Transverse colon (tissue), 4 donors: ENCODE results near the gene MYPN. TPM values are rescaled to one million over a fixed set of nuclear protein-coding genes. Genes with fewer than 3 reads are reported as not detected.

ENCODE experiments used
- DNase-seq: peaks from one replicate; pipeline ENCODE4 v3.0.0-alpha.2; 2019
- H3K27ac ChIP-seq, 4 donors: fragments of 200-600 bp; sonication (generic); 2 replicates each; pipeline ENCODE4 v1.5.1; 2016 to 2018; ENCODE audit warnings: inconsistent platforms in 4 of 4
- H3K27me3 ChIP-seq: fragments of 200-600 bp; sonication (generic); 2 replicates; pipeline ENCODE4 v1.5.1; 2017; ENCODE audit warnings: inconsistent platforms
- H3K36me3 ChIP-seq, 4 donors: fragments of 200-600 bp; sonication (generic); 2 replicates each; pipeline ENCODE4 v1.5.1; 2017 to 2019; ENCODE audit warnings: inconsistent platforms in 4 of 4
- H3K4me1 ChIP-seq, 4 donors: fragments of 200-600 bp; sonication (generic); 2 replicates each; pipeline ENCODE4 v1.5.1; 2017 to 2020; ENCODE audit warnings: inconsistent platforms in 4 of 4
- H3K4me3 ChIP-seq, 4 donors: fragments of 200-600 bp; sonication (generic); 1 replicate in 1 of 4; 2 replicates in 3 of 4; pipeline versions ENCODE4 v1.5.1 to v1.6.1; 2017 to 2019; ENCODE audit warnings: inconsistent platforms in 4 of 4
- H3K9me3 ChIP-seq, 2 donors: fragments of 200-600 bp; sonication (generic); 2 replicates each; pipeline ENCODE4 v1.5.1; 2017 to 2019; ENCODE audit warnings: inconsistent platforms in 2 of 2
- CTCF ChIP-seq, 5 experiments: fragments of 200-600 bp in 3 of 5; fragments of 450-650 bp in 2 of 5; sonication (generic) in 3 of 5; IDR thresholded peaks; 1 replicate in 2 of 5; 2 replicates in 3 of 5; pipeline ENCODE4 v1.5.1; 2016 to 2017; ENCODE audit warnings: antibody characterized with exemption in 5 of 5, inconsistent platforms in 3 of 5, mild to moderate bottlenecking in 2 of 5, moderate library complexity in 1 of 5
- EP300 ChIP-seq: sonication (generic); formaldehyde crosslinking; IDR thresholded peaks from one replicate; pipeline ENCODE4 v1.6.1; 2017; ENCODE audit warnings: antibody characterized with exemption, low read depth
- POLR2A ChIP-seq: fragments of 450-650 bp; IDR thresholded peaks from one replicate; pipeline ENCODE4 v1.6.1; 2016; ENCODE audit warnings: antibody characterized with exemption, mild to moderate bottlenecking, moderate library complexity
- POLR2AphosphoS5 ChIP-seq, 3 donors: sonication (generic); formaldehyde crosslinking; IDR thresholded peaks; one replicate each; pipeline ENCODE4 v1.6.1; 2016; ENCODE audit warnings: antibody characterized with exemption in 3 of 3
- WGBS, 2 donors: methylation state at CpG; one replicate each; pipeline ENCODE4 v1.1.5; 2018; ENCODE audit warnings: low coverage in 1 of 2; 5-methylcytosine and 5-hydroxymethylcytosine counted together
- in situ Hi-C, 4 donors: fragments of 200-750 bp; cut with MboI; loops; one replicate each; pipeline versions ENCODE4 v1.15.0 to v1.15.1; 2017; ENCODE audit warnings: low sequenced_read_pairs in 3 of 4, low pct_ligation_motif_present in 1 of 4, low pct_unique_long_range_greater_than_20kb in 1 of 4
- intact Hi-C: fragments of 100-400 bp; cut with DNase I; formaldehyde crosslinking; loops from one replicate; pipeline ENCODE4 v1.15.1; 2023; ENCODE audit warnings: low total_unique reads
- total RNA-seq, 4 donors: library from RNA; depleted of rRNA; stranded (reverse); fragments of >200 nt; gene quantifications; one replicate each; pipeline ENCODE4 v1.1.0, GENCODE V29; 2016

Gene MYPN
- total RNA-seq, 4 donors from 2014 or later: 0.27 to 1.5 (median 0.79) TPM; not detected in 1

GRCh38 chr10:68111584-68111983, 2.3 kb downstream of the MYPN start:
- Histone ChIP-seq H3K27ac (no peak overlapping the region), H3K4me3 (no peak overlapping the region), H3K36me3 (no peaks in the 10 kb centered on the region), H3K4me1 (no peaks in the 10 kb centered on the region), H3K9me3 (no peaks in the 10 kb centered on the region), H3K27me3 (no peaks in the 10 kb centered on the region)
- in situ Hi-C loops (no loop called here), intact Hi-C loops (no loop called here)
- 95% methylated on average over 2 of the region's 2 CpGs; no CpG with 5 or more reads in 1 of the 2 donors for WGBS, 2 donors
- TF ChIP-seq POLR2A (no peak), CTCF (IDR thresholded peaks at IDR 0.05) (no peak), EP300 (no peak), POLR2AphosphoS5 (IDR thresholded peaks at IDR 0.05) (no peak)
- DNase-seq: no peak

- H3K27ac ChIP-seq: no peak overlapping the region
- no peak for DNase-seq
- no peaks in the 10 kb centered on the region for H3K27me3 ChIP-seq
- TF ChIP-seq EP300 (no peak), POLR2AphosphoS5 (IDR thresholded peaks at IDR 0.05) (no peak), POLR2A (no peak), CTCF (IDR thresholded peaks at IDR 0.05) (no peak)
- in situ Hi-C loops: no loop called here
- H3K4me1 ChIP-seq: no peaks in the 10 kb centered on the region
- no peaks in the 10 kb centered on the region for H3K9me3 ChIP-seq
- H3K4me3 ChIP-seq: no peak overlapping the region
- 86 to 100% methylated on average over 1 of the region's 1 CpG for WGBS, 2 donors
- intact Hi-C loops: no loop called here
- no peaks in the 10 kb centered on the region for H3K36me3 ChIP-seq
Observed at GRCh38 chr10:68112837-68113236, 3.5 kb downstream of the MYPN start.

- WGBS, 2 donors: 67 to 69% methylated on average over 3 of the region's 3 CpGs
- intact Hi-C loops: no loop called here
- no peak for DNase-seq
- Histone ChIP-seq H3K9me3 (no peaks in the 10 kb centered on the region), H3K27ac (no peak overlapping the region), H3K36me3 (no peaks in the 10 kb centered on the region), H3K4me3 (no peak overlapping the region), H3K4me1 (no peaks in the 10 kb centered on the region), H3K27me3 (no peaks in the 10 kb centered on the region)
- in situ Hi-C loops: no loop called here
- TF ChIP-seq EP300 (no peak), POLR2A (no peak), POLR2AphosphoS5 (IDR thresholded peaks at IDR 0.05) (no peak), CTCF (IDR thresholded peaks at IDR 0.05) (no peak)
Observed at GRCh38 chr10:68118657-68119056, 9.4 kb downstream of the MYPN start.

- TF ChIP-seq CTCF (IDR thresholded peaks at IDR 0.05): no peak
- TF ChIP-seq EP300: no peak
- no peak for TF ChIP-seq POLR2A
- TF ChIP-seq POLR2AphosphoS5 (IDR thresholded peaks at IDR 0.05): no peak
- no peak for DNase-seq
- no peak overlapping the region for H3K4me3 ChIP-seq
Observed at GRCh38 chr10:68121020-68121743, 11.9 kb downstream of the MYPN start.

More at GRCh38 chr10:68121020-68121743, 11.9 kb downstream of the MYPN start:
- Histone ChIP-seq H3K9me3 (no peaks in the 10 kb centered on the region), H3K27ac (no peak overlapping the region), H3K27me3 (no peaks in the 10 kb centered on the region), H3K36me3 (no peaks in the 10 kb centered on the region), H3K4me1 (no peaks in the 10 kb centered on the region)
- in situ Hi-C loops: no loop called here
- intact Hi-C loops: no loop called here
- WGBS, 2 donors: 79 to 81% methylated on average over 15 of the region's 15 CpGs
